H1 (cell line): ENCODE results near the gene CDKL4. TPM values are rescaled to one million over a fixed set of nuclear protein-coding genes. Genes with fewer than 3 reads are reported as not detected.

ENCODE experiments used
- polyA plus RNA-seq, 7 experiments: library from polyadenylated mRNA; depleted of rRNA in 3 of 7; stranded (reverse) in 5 of 7; unstranded in 2 of 7; fragments of >200 nt in 5 of 7; fragments of 200-250 nt in 2 of 7; gene quantifications; 1 replicate in 5 of 7; 2 replicates in 1 of 7; 4 replicates in 1 of 7; pipeline versions ENCODE4 v1.2.1 to v1.2.3, GENCODE V29; 2011 to 2013; ENCODE audit warnings: missing spikeins in 2 of 7, mixed read lengths in 2 of 7
- total RNA-seq: library from RNA; stranded (reverse); fragmentation: NEBNext Ultra II Directional; extraction: Animal tissue kit (Norgen Biotek cat#: 25700); gene quantifications from 2 replicates; pipeline ENCODE4 v1.2.1, GENCODE V29; 2021
- TF ChIP-seq, protein P1 (sequence below): IDR thresholded peaks from 2 replicates; pipeline ENCODE4 v1.6.1; 2012; ENCODE audit warnings: low read length, inconsistent platforms

The CDKL4 gene
- total and polyA plus RNA-seq, 2 of the 8 experiments (the other 6 are each of a cell fraction or from before 2014, with no cell fraction given): not detected

DNA sequence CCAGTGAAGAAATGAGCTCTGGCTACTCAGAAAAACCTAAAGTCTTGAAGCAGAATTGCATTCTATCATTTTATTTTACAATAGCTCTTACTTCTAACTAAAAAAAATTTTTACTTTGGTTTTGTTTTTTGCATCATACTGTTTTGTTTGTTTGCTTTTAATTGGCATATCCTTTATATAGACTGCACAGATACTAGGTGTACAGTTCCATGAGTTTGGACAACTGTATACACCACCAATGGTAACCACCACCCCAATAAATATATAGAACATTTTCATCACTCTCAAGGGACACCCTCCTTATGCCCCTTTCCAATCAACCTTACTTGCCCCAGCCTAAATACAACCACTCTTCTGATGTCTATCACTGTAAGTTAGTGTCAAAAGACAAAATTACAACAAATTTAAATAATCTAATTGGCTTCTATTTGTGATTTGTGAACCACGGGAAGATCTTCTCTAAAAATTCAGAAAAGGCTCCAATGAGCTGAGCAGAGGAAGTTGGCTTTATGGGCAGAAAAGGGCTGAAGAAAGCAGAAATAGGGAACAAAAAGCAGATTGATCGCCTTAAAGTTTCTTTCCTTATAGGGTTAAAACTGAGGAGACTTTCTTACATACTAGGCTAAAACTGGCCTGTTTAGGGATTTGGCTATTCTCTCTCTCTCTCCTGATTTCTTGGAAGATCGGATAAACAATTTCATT, 100.7 kb downstream of the CDKL4 start (continued):
- TF ChIP-seq, protein P1, sequence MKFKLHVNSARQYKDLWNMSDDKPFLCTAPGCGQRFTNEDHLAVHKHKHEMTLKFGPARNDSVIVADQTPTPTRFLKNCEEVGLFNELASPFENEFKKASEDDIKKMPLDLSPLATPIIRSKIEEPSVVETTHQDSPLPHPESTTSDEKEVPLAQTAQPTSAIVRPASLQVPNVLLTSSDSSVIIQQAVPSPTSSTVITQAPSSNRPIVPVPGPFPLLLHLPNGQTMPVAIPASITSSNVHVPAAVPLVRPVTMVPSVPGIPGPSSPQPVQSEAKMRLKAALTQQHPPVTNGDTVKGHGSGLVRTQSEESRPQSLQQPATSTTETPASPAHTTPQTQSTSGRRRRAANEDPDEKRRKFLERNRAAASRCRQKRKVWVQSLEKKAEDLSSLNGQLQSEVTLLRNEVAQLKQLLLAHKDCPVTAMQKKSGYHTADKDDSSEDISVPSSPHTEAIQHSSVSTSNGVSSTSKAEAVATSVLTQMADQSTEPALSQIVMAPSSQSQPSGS: no peak
